GM19238 (cell line): ENCODE results near the gene KBTBD4.
"Not testable (repeated sequence)": the region's sequence is repeated elsewhere in the genome, so short reads cannot be mapped to it uniquely, and the experiment has no call there.

Experiments
- DNase-seq: peaks from one replicate; pipeline ENCODE4 v3.0.0; 2011; ENCODE audit warnings: low spot score; ENCODE audit not compliant: insufficient read length

Gene KBTBD4

DNA sequence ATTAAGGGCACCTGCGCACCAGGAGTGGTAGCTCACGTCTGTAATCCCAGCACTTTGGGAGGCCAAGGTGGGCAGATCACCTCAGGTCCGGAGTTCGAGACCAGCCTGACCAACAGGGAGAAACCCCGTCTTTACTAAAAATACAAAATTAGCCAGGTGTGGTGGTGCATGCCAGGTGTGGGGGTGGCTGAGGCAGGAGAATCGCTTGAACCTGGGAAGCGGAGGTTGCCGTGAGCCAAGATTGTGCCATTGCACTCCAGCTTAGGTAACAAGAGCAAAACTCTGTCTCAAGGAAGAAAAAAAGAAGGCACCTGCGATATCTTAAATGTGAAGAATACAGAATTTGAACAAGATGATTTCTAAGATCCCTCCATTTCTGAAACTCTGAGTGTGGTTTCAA is 52.7 kb downstream of the KBTBD4 start:
- DNase-seq: not testable (repeated sequence)

DNA sequence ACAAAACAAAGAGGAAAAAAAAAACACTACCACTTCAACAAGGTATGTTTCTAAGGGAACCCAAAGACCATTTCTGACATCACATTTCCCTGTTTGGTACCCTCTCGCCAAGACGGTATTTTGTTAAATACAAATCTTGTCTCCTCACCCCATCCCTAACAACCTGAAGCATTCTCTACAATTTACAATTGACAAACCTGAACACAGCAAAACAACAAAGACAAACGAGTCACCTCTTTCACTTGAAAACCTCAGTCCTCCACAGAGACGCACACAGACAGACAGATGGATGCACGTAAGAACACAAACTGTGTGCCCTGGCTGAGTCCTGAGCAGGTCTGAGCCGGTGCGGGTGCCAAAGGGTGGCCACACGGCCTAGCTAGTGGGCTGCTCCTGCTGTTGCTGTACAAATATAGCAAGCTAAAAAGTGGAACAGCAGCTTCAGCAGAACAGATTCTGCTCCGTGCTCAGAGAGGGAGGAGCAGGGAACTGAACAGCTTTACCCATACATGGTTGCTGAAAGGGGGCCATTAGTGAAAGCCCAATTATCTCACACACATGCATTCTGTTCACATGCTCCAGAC is 54.4 kb downstream of the KBTBD4 start:
- DNase-seq: no peak

DNA sequence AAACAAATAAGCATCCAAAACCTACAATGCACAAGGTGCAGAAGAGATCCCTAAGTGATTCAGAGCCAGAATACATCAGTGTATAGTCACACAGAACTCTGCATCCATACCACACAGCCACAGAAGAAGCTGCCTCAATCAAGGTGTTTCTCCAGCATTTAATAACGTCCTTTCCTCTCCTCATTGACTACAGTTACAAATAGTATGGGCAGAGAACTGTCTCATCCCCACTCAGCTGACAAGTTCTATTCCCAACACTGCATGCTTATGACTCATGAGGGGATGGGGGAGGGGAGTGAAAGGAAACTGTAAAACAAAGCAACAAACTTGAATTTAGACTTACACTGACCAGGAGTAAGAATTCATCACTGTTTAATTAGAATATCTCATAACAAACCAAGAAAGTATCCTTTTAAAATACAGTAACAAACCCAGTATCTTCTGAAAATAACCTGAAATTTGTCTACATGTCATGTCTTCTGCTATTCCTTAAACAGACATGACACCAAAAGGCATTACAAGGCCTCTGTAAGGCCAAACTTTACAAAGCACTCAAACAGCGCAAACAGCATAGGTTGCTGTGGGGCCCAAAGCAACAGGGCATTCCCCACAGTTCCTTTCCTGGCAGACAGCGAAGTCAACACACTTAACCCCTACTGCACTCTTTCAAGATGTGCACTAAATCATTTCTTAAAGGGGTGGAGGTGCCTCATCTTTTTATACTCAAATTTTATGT is 55.1 kb downstream of the KBTBD4 start:
- DNase-seq: no peak
